Left renal pelvis (tissue), 4 donors: ENCODE results near the gene COL2A1. TPM values are rescaled to one million over a fixed set of nuclear protein-coding genes. Genes with fewer than 3 reads are reported as not detected.
"Not testable (repeated sequence)": the region's sequence is repeated elsewhere in the genome, so short reads cannot be mapped to it uniquely, and the experiment has no call there.

ENCODE experiments used
- DNase-seq, 4 donors: peaks; one replicate each; pipeline ENCODE4 v3.0.0-alpha.2; 2013; ENCODE audit warnings: low read depth in 4 of 4, low spot score in 3 of 4
- polyA plus RNA-seq, 4 donors: library from polyadenylated mRNA; unstranded; fragments of 120-200 nt; gene quantifications; one replicate each; pipeline ENCODE4 v1.2.1, GENCODE V29; 2013; ENCODE audit not compliant: insufficient read length in 4 of 4

The COL2A1 gene
- polyA plus RNA-seq, 4 donors, result 41.2 to 79.4 (median 51.2) TPM

GRCh38 chr12:47979166-47979565, 25.1 kb downstream of the COL2A1 start:
- no peak for DNase-seq

GRCh38 chr12:47978598-47978873, 25.7 kb downstream of the COL2A1 start:
- DNase-seq, result no peak

DNA sequence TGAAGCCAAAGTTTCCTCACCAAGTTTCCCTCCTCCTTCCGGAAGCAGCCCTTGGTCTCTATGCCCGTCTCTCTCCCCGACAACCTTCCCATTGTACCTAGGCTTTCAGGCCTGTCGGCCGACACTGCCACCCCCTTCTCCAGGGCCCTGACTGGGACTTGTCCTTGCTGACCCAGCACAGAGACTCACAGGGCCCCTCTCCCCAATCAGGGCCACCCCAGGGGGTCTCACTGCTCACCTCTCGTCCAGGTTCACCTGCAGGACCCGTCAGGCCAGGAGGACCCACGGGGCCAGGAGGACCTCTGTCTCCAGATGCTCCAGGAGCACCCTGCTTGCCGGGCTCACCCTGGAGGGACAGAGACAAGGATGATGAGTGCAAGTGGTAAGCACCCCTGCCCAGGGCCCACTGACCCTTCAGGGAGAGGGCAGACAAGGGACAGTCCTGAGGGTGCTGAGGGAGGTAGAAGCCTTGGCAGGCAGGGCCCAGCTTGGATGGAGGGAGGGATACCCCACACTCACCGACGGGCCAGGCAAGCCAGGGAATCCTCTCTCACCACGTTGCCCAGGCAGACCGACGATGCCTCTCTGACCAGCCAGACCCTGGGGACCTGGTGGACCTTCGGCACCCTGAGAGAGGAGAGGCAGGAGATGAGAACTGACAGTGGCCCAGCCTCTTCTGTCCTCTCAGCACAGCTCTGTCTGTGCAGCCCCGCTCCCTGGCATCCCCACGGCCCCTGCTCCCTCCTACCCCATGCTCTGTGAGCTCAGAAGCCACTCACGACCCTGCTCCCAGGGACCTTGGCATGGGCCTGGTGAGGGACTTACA, 26.3 kb downstream of the COL2A1 start:
- no peak for DNase-seq

- no peak for DNase-seq
Measured at GRCh38 chr12:47977046-47977771, 27.1 kb downstream of the COL2A1 start.

DNA sequence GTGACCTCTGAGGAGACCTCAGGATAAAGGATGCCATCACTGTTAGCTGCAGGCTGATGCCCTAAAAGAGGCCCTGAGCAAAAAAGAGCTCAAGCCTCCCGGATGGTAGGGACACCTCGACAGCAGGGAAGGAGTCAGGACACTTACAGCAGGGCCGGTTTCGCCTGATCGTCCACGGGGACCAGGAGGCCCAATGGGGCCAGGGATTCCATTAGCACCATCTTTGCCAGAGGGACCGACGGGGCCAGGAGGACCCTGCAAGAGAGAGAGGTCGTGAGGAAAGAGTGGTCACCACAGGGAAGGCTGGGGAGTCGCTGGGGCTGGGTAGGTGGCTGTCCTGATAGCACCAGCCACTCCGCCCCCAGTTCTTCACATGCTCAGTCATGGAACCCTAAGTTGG, 28.5 kb downstream of the COL2A1 start:
- DNase-seq, result no peak

GRCh38 chr12:47975036-47975620, 29.1 kb downstream of the COL2A1 start:
- DNase-seq, result no peak

GRCh38 chr12:47973870-47974269, 30.4 kb downstream of the COL2A1 start:
- DNase-seq, result no peak

DNA sequence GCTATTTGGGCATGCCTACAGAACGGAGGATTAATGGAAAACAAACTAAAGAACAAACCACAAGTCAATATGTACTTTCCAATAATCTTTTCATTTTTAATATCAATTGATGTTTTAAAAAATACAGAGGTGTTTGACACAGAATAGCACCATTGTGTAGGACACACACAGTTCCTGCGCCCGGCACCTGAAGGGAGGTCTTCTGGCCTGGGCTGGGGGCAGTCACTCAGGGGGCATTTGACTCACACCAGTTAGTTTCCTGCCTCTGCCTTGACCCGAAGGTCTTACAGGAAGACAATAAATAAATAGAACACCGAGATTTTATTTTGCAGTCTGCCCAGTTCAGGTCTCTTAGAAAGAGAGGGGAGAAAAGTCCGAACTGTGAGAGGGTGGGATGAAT, 31.4 kb downstream of the COL2A1 start:
- DNase-seq, result no peak

- no peak for DNase-seq
Measured at GRCh38 chr12:47970843-47971242, 33.4 kb downstream of the COL2A1 start.

DNA sequence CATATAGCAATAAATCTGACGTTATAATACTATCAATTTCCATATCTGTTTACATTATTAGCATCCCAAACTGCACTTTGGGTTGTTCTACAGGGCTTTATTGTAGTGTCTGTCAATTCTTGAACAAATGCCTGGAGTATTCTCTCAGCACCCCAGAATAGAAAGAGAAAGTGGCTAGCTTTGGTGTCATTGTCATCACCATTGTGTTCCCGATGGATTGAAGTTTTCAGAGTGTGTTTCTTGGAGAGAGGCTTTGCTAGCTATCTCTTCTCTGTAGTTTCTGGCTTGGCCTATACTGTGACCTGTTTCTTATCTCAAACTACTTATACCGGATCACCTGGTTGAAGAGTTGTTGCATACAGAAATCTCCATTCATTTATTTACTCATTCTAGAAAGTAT, 34.4 kb downstream of the COL2A1 start:
- no peak for DNase-seq

DNA sequence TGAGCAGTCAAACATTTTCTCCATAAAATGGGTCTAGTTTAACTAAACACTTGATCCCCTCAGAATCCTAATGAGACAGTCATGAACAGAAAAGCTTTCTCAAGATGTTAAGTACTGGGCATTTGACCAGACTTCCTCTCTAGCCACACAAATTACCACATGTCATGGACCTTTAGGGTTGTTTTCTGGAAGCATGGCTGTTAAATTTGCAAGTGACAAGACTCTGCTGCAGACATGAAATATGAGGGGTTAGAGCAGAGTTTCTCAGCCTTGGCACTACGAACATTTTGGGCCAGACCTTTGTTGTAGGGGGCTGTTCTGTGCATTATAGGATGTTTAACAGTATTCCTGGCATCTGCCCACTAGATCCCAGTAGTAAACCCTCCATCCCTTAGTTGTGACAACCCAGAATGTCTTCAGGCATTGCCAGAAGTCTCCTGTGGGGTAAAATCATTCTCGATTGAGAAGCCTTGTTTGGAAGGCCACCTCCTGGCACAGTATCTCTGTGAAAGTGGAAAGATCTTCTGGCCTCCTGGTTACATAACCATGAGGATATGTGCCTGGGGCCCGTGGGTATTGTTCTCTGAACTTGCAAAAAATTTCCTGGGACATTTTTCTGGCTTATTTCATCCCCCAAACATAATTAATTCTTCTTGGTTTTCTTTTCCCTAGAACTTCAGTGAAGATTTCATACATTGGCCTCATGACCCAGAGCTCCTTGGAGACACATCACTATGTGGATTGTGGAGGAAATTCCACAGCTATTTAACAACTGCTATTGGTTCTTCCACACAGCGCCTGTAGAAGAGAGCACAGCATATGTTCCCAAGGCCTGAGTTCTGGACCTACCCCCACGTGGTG, 36.6 kb downstream of the COL2A1 start:
- no peak for DNase-seq

- no peak for DNase-seq
Measured at GRCh38 chr12:47965581-47965980, 38.7 kb downstream of the COL2A1 start.

- DNase-seq, result no peak
Measured at GRCh38 chr12:47964106-47964728, 40.1 kb downstream of the COL2A1 start.

- peak; percentile 91 to 94 (median 92) for DNase-seq
Measured at GRCh38 chr12:47963340-47964040, 40.8 kb downstream of the COL2A1 start, which contains the start of gene TMEM106C. TMEM106C (plus strand) TSS chr12:47963596; CDS start chr12:47964237, 641 bp downstream.

GRCh38 chr12:47962198-47962597, 42.1 kb downstream of the COL2A1 start:
- no peak for DNase-seq

DNA sequence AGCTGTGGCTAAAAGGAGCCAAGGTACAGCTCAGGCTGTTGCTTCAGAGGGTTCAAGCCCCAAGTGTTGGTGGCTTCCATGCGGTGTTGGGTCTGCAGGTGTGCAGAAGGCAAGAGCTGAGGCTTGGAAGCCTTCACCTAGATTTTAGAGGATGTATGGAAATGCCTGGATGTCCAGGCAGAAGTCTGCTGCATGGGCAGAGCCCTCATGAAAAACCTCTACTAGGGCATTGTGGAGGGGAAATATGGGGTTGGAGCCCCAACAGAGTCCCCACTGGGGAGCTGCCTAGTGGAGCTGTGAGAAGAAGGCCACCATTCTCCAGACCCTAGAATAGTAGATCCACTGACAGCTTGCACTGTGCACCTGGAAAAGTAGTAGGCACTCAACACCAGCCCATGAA, 46.6 kb downstream of the COL2A1 start:
- DNase-seq, result not testable (repeated sequence)

DNA sequence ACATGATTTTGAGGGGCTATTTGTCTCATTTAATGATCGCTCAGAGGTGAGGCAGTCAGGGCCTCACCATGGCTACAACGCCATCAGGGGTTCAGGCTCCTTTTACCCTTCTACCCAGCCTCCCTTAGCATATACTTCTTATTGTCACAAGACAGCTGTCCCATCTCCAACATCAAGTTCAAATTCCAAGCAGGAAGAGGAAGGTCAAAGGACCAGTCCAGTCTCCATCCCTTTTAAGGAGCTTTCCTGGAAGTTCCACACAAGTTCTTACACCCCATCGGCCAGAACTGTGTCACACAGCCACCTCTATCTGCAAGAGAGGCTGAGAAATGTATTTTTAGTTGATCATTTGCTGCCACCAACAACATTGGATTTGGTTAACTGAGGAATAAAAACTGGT, 49.2 kb downstream of the COL2A1 start:
- DNase-seq, result no peak

DNA sequence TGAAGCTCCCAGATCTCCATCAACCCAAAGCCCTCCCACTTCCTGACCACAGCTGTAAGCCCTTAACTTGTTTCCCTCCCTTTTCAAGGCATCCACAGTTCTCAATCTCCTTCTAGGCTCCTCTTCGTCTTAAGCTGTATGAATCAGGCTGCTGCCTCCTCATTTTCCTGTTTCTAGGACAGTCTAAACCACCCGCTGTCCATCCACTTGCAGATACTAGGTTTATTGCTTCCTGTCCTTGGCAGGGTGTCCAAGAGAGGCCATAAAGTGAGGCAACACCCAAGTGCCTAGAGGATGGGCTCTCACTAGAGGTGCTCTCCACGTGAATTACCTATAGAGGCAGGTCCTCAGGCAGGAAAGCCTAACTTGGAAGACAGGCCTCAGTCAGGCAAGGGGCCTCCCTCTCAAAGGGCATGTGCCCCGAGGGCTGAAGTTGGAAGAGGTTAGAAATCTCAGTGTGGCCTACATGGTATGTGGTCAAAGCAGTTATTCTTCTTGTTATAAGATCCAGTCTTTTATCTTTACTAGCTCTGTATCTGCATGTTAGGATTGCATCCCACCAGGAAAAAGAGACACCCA, 49.7 kb downstream of the COL2A1 start:
- DNase-seq, result no peak

DNA sequence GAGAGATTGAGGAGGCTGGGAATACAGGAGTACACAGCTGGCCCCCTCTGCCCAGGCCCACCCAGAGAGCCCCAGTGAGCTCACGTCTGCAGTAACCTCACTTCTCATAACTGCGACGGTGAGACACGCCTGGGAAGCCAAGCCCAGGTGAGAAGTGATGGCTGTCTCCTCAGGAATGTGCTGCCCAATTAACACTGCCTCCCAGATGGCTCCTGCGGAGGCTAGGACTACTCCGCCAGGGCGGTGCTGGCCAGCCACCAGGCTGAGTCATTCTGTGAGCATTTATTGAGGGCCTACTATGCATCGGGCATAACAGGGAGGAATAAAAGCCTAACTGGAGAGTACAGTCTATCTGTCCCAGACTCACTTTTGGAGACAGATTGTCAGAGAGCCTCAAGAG, 50.2 kb downstream of the COL2A1 start:
- no peak for DNase-seq
